Measurements from ENCODE around the gene CHPF. TPM values are rescaled to one million over a fixed set of nuclear protein-coding genes. Genes with fewer than 3 reads are reported as not detected.
A peak's percentile ranks its signal among the peaks of the same experiment; 100 is the strongest.

Gene CHPF
- total and polyA plus RNA-seq, 7 donors = 8.4 to 14.2 (median 12.6) TPM

DNA sequence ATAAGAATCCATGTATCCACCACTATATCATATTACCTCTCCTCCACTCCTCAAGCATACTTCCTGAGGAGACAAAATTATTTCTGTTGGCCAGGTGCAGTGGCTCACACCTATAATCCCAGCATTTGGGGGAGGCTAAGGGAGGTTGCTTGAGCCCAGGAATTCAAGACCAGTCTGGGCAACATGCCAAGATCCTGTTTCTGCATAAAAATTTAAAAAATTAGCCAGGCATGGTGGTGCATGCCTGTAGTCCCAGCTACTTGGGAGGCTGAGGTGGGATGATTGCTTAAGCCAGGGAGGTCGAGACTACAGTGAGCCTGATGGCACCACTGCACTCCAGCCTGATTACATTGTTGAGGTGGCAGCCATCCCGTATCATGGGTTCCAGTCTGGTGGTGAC lies 37.7 kb upstream of the CHPF start:
- intact Hi-C loops (cut with DNase I) = no loop called here
- Histone ChIP-seq H3K36me3 (ENCODE audit: insufficient read depth in 1 of 2, low read depth in 1 of 2) (no peaks in the 10 kb centered on the region), H3K27me3 (ENCODE audit: insufficient read depth in 3 of 3, low read length in 2 of 3) (no peaks in the 10 kb centered on the region), H3K27ac (no peak overlapping the region), H3K4me3 (no peak overlapping the region), H3K9me3 (no peaks in the 10 kb centered on the region), H3K4me1 (no peaks in the 10 kb centered on the region)
- DNase-seq (no peak), ATAC-seq (no peak)
- 70 to 76% (median 71%) methylated on average over 2 of the region's 2 CpGs for WGBS, 3 donors
- TF ChIP-seq, protein P1, sequence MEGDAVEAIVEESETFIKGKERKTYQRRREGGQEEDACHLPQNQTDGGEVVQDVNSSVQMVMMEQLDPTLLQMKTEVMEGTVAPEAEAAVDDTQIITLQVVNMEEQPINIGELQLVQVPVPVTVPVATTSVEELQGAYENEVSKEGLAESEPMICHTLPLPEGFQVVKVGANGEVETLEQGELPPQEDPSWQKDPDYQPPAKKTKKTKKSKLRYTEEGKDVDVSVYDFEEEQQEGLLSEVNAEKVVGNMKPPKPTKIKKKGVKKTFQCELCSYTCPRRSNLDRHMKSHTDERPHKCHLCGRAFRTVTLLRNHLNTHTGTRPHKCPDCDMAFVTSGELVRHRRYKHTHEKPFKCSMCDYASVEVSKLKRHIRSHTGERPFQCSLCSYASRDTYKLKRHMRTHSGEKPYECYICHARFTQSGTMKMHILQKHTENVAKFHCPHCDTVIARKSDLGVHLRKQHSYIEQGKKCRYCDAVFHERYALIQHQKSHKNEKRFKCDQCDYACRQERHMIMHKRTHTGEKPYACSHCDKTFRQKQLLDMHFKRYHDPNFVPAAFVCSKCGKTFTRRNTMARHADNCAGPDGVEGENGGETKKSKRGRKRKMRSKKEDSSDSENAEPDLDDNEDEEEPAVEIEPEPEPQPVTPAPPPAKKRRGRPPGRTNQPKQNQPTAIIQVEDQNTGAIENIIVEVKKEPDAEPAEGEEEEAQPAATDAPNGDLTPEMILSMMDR (IDR thresholded peaks at IDR 0.05) = no peak

DNA sequence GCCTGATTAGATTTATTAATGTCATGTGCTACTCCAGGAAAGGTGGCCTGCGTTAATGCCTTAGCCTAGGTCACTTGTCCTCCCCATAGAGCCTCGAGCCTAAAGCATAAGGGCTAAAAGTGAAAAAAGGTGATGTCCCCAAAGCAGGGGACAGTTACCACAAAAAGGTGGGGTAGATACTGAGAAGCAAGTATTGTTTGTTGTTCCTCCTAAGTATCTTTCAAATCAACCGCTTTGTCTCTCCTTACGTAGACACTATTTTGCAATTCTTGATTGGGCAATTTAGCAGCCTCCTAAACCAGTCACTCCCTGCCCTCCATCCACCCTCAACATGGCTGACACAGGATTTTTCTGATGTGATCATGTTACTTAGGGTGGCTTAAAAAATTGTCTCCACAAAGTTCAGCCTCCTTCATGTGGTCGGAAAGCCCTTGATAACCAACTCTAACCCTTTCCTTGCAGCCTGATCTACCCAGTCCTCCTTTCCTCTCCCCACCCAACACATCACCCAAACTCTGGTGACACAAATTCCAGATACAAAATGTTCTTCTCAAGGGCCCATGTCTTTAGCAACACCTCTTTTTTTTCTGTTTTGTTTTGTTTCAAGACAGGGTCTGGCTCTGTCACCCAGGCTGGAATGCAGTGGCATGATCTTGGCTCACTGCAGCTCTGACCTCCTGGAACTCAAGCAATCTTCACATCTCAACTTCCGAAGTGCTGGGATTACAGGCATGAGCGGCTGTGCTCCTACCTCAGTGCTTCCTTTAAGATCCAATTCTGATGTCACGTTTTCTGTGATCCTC lies 35.4 kb upstream of the CHPF start:
- WGBS, 3 donors = 56 to 70% (median 64%) methylated on average over 8 of the region's 8 CpGs
- DNase-seq = no peak
- peak; percentile 61 to 81 (median 72) for ATAC-seq
- TF ChIP-seq, protein P1 (IDR thresholded peaks at IDR 0.05) = no peak
- no peak overlapping the region for H3K27ac ChIP-seq
- no peak overlapping the region for H3K4me3 ChIP-seq
- no peaks in the 10 kb centered on the region for H3K36me3 ChIP-seq (ENCODE audit: insufficient read depth in 1 of 2, low read depth in 1 of 2)
- H3K27me3 ChIP-seq (ENCODE audit: insufficient read depth in 3 of 3, low read length in 2 of 3) = no peaks in the 10 kb centered on the region
- H3K9me3 ChIP-seq = no peaks in the 10 kb centered on the region
- intact Hi-C loops (cut with DNase I) = no loop called here
- H3K4me1 ChIP-seq = no peaks in the 10 kb centered on the region

DNA sequence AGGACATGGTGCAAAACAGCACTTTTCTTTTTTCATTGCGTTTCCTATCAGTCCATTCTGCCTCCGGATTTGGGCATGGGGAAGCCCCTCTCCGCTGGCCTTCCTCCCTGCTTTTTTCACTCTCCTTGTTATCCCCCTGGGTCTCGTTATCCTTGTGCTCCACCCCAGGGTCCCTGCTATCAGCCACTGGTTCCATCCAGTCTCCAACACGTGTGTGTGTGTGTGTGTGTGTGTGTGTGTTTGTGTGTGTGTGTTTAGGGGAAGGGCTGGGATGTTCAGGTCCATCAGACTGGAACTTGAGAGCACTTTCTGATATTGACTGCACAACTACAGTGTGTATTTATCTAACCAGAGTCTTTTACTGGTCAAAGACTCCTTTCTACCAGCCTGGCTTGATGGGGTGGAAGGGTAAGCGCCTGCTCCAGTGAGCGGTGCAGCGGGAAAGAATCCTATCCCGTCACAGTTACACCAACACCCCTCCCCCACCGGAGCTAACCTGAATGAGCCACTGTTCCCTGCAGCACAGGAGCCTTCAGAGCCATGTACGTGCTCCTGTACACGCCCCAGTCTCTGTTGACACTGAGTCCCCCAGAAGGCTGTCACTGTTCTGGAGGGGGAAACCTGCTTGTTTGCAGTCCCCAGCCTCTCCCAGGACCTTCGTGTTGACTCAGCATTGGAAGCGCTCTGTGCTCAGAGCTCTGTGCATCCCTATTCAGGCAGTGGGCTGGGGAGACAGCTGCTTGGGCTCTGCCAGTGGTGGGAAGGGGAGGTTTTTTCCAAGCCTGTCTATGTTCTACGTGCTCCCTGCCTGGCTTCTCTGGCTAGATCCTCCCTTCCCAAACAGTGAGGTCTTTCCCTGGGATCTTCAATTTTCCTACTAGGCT lies 33.1 kb upstream of the CHPF start:
- no peaks in the 10 kb centered on the region for H3K27me3 ChIP-seq (ENCODE audit: insufficient read depth in 3 of 3, low read length in 2 of 3)
- 48 to 56% (median 51%) methylated on average over 15 of the region's 15 CpGs for WGBS, 3 donors
- H3K36me3 ChIP-seq (ENCODE audit: insufficient read depth in 1 of 2, low read depth in 1 of 2) = no peaks in the 10 kb centered on the region
- intact Hi-C loops (cut with DNase I) = no loop called here
- no peaks in the 10 kb centered on the region for H3K9me3 ChIP-seq
- TF ChIP-seq, protein P1 (IDR thresholded peaks at IDR 0.05) = no peak
- DNase-seq = no peak
- H3K4me1 ChIP-seq = no peaks in the 10 kb centered on the region
- H3K27ac ChIP-seq = no peak overlapping the region
- H3K4me3 ChIP-seq = no peak overlapping the region
- no peak for ATAC-seq

DNA sequence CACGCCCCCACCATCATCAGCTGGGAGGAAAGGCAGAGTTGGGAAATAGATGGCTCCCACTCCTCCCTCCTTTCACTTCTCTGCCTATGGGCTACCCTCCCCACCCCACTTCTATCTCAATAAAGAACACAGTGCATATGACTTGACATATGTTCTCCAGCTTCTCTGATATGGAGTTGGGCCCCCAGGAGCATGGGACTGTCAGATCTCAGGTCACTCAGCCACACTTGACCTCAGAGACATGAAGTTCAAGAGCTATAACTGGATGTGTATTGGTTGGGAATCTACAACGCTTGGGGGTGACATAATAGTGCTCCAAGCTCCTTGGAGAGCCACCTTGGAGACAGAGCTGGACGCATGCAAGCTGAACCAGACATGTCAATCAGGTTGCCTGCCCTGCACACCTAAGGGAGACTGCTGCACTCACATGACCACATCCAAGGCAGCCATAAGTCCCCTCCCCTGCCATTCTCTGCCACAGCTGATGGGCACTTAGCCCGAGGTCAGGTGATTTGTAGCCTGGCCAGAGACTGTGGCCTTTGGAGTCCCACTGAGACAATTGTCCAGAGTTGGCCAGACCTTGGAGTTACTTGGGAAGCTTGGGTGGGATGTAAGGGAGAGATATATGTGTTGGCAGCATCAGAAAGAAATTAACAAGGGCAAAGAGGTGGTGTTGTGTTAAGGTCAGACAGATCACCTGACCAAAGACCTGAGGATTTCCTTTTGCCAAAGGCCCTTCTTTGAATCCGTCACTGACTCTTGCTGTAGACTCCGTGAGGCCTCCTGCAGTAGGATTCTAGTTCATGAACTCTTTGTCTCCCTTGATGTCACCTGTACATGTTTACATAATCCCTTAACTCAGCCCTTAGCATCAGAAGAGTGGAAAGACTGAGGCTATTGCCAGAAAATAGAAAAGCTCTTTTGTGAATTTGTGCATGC lies 32.2 kb upstream of the CHPF start:
- H3K27me3 ChIP-seq (ENCODE audit: insufficient read depth in 3 of 3, low read length in 2 of 3) = no peaks in the 10 kb centered on the region
- DNase-seq (no peak), ATAC-seq (no peak)
- H3K4me3 ChIP-seq = no peak overlapping the region
- 77 to 88% (median 86%) methylated on average over 6 of the region's 6 CpGs for WGBS, 3 donors
- H3K4me1 ChIP-seq = no peaks in the 10 kb centered on the region
- TF ChIP-seq, protein P1 (IDR thresholded peaks at IDR 0.05) = no peak
- intact Hi-C loops (cut with DNase I) = no loop called here
- no peaks in the 10 kb centered on the region for H3K36me3 ChIP-seq (ENCODE audit: insufficient read depth in 1 of 2, low read depth in 1 of 2)
- no peaks in the 10 kb centered on the region for H3K9me3 ChIP-seq
- H3K27ac ChIP-seq = no peak overlapping the region
